Skin epidermis (tissue), 12 donors: Measurements from ENCODE around the gene MPP2.
A peak's percentile ranks its signal among the peaks of the same experiment; 100 is the strongest.
"Not testable (repeated sequence)": the region's sequence is repeated elsewhere in the genome, so short reads cannot be mapped to it uniquely, and the experiment has no call there.

Experiments used
- H3K27ac ChIP-seq, 21 experiments: fragments of 200-600 bp; sonication (generic) in 11 of 21; one replicate each; pipeline ENCODE4 v1.5.0; 2020; ENCODE audit warnings: mild to moderate bottlenecking in 3 of 21, inconsistent platforms in 2 of 21, moderate library complexity in 2 of 21
- H3K4me3 ChIP-seq, 7 experiments: fragments of 200-600 bp; sonication (generic) in 2 of 7; one replicate each; pipeline ENCODE4 v1.5.0; 2020; ENCODE audit warnings: inconsistent platforms in 2 of 7, mild to moderate bottlenecking in 2 of 7, moderate library complexity in 1 of 7

MPP2 gene

GRCh38 chr17:43906951-43907424 lies 348 bp downstream of the MPP2 start:
- H3K4me3 ChIP-seq = peak overlapping the region; percentile 31 to 58 (median 51)
- H3K27ac ChIP-seq = peak overlapping the region in 15 of 21 experiments; percentile 3 to 92 (median 72)

GRCh38 chr17:43905985-43906852 lies 1.1 kb downstream of the MPP2 start:
- Histone ChIP-seq H3K27ac (peak overlapping the region in 10 of 21 experiments; percentile 19 to 92 (median 78)), H3K4me3 (peak overlapping the region; percentile 31 to 58 (median 51))

DNA sequence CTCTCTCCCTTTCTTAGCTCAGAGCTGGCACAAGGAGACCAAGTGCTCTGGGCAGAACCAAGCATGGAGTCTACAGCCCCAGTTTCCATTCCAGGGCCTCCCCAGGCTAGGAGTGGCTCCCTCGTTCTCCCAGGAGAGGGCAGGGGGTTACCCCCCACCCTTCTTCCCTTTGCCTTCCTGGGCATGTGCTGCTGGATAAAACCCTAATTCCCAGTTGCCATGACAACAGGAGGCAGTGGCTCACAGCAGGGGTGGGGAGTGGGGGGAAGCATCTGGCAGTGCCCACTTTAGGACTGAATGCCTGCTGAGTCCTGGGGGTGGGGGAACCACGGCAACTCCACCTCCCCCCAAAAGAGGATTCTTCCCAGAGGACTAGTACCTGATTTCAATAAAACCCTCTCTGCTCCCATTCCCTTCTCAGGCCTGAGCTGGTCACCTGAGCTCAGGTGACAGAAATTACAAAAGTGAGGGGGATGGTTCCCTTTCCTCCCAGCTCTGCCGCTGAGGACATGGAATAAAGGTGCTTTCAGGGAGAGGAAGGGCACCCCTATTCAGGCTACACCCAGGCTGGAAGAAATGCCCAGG lies 1.8 kb downstream of the MPP2 start:
- H3K27ac ChIP-seq = peak overlapping the region in 2 of 21 experiments; percentile 3 to 37
- no peak overlapping the region for H3K4me3 ChIP-seq

DNA sequence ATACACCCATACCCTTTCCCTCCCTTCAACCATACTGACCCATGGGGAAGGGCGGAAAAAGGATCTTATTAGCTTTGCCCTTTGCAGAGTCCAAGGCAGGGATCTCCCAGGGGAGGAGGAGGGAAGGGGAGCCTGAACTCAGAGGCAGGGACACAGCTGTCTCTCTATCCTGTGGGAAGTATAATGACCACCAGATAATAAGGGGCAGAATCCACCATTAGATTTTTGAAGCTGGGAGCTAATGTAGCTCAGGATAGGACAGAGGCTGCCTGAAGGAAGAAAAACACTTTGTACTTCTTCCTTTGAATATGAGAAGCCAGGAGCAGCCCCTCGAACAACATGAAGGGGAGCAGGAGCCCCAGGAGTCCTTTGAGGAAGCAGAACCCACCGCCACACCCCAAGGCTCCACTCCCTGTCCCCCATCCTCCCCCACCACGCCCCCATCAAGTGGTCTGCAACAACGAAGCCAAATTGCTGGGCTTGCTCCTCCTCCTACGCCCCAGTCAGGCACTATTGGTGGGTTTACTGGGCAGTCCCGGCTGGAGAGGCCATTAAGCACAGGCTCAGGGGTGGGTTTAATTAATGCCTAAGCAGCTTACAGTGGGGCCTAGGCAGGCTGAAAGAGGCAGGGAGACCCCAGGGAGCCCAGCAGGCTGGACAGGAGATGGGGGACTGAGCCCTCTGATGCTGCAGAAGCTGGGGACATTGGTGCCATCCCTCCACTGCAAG lies 5.3 kb downstream of the MPP2 start:
- Histone ChIP-seq H3K4me3 (no peak overlapping the region), H3K27ac (no peak overlapping the region)

GRCh38 chr17:43900858-43901754 lies 6.2 kb downstream of the MPP2 start:
- Histone ChIP-seq H3K27ac (no peak overlapping the region), H3K4me3 (peak overlapping the region; percentile 11 to 36 (median 26))

GRCh38 chr17:43900183-43900857 lies 7.0 kb downstream of the MPP2 start:
- peak overlapping the region; percentile 11 to 36 (median 26) for H3K4me3 ChIP-seq
- H3K27ac ChIP-seq = no peak overlapping the region

DNA sequence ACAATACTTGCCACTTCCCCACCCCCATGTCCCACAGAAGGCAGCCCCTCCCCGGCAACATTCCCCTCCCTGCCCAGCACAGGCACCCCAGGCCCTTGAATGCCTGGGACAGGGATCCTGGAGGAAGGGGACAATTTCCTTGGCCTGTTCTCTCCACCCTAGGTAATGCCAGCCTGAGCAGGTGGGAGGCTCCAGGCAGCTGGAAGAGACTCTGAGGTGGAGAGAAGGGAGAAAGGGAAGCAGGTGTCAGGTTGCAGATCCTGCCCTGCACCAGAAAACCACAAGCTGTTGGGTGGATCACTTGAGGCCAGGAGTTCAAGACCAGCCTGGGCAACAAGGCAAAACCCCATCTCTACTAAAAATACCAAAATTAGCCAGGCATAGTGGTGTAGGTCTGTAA lies 8.9 kb downstream of the MPP2 start:
- no peak overlapping the region for H3K27ac ChIP-seq
- no peak overlapping the region for H3K4me3 ChIP-seq

DNA sequence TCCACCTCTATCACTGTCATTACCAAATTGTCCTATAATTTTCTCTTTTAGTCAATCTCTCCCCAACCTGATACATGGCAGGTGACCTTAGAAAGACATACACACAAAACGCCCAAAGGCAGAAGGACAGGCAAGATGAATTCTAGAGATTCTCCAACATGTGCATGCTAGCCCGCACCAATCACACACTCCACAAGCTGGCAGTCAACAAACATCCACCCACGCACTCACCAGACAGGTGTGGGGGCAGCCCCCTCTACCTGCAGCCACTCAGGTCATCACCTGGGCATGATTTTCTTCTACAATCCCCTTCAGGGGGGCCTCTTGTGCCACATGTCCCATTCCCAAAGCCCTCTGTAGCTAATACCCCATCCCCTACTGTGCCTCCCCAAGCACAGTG lies 9.5 kb downstream of the MPP2 start:
- no peak overlapping the region for H3K4me3 ChIP-seq
- H3K27ac ChIP-seq = no peak overlapping the region

GRCh38 chr17:43894494-43894893 lies 12.8 kb downstream of the MPP2 start:
- H3K4me3 ChIP-seq, H3K27ac ChIP-seq: not testable (repeated sequence)

GRCh38 chr17:43892647-43892952 lies 14.7 kb downstream of the MPP2 start:
- no peak overlapping the region for H3K4me3 ChIP-seq
- no peak overlapping the region for H3K27ac ChIP-seq

DNA sequence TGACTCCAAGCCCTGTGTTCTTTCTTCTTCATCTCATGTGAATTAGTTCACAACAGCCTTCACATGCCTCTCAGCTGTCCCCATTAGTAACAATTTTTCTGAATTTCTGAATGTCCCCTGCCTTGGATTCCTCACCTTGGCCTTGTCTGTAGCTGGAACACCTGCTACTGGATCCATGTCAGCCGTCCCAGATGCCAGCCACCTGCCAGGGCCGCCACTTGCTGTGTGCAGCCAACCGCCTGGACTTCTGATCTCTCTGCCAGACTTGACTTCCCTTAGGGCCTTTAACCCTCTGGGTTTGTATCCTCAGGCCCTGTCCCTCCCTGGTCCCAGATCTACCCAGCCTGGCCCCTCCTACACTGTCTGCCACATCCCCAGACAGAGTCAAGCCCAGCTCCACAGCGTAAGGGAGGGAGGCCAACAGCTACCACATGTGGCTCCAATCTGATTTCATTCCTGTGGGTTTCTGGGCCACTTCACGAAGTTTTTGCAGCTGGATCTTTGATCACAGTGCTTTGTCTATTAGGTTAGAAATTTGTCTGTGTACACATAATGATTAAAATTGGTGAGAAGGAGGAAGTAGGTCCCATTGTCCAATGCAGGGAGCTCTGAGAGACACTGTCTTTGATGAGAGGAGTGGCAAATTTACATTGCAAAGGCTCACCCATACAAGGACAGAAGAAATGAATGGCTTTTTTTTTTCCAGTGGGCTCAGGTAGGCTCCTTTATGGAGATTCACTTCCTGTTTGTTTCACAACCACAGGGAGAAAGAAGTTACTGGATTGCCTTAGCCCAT lies 15.3 kb downstream of the MPP2 start:
- no peak overlapping the region for H3K4me3 ChIP-seq
- no peak overlapping the region for H3K27ac ChIP-seq

- Histone ChIP-seq H3K4me3 (no peak overlapping the region), H3K27ac (no peak overlapping the region)
Measured at GRCh38 chr17:43890240-43890639, 17.1 kb downstream of the MPP2 start.

- Histone ChIP-seq H3K4me3 (no peak overlapping the region), H3K27ac (no peak overlapping the region)
Measured at GRCh38 chr17:43888548-43888947, 18.8 kb downstream of the MPP2 start.

- no peak overlapping the region for H3K4me3 ChIP-seq
- H3K27ac ChIP-seq = no peak overlapping the region
Measured at GRCh38 chr17:43882761-43883415, 24.4 kb downstream of the MPP2 start.

GRCh38 chr17:43881758-43882505 lies 25.4 kb downstream of the MPP2 start:
- Histone ChIP-seq H3K4me3 (no peak overlapping the region), H3K27ac (no peak overlapping the region)

GRCh38 chr17:43881181-43881580 lies 26.2 kb downstream of the MPP2 start:
- Histone ChIP-seq H3K27ac (no peak overlapping the region), H3K4me3 (no peak overlapping the region)

GRCh38 chr17:43880420-43880991 lies 26.8 kb downstream of the MPP2 start:
- Histone ChIP-seq H3K4me3 (no peak overlapping the region), H3K27ac (no peak overlapping the region)
